Left ventricle myocardium inferior (tissue), 1 donor: ENCODE data around the gene MRPL17. TPM values are rescaled to one million over a fixed set of nuclear protein-coding genes. Genes with fewer than 3 reads are reported as not detected.

Source experiments
- total RNA-seq: library from RNA; stranded (reverse); fragmentation: NEBNext Ultra II Directional; extraction: Animal tissue kit (Norgen Biotek cat#: 25700); gene quantifications from one replicate; pipeline ENCODE4 v1.2.1, GENCODE V29; 2021
- donor health status: DM: no; HTN: yes; CAD: no; lungs with severe emphysema.

The MRPL17 gene
- total RNA-seq, 1 donor from 2014 or later: 40.2 TPM

Other genes with a start within 250 kb of the MRPL17 start
- gene HPX, start 242.4 kb downstream of the MRPL17 start, total RNA-seq: 0.44 TPM
- 9.0 TPM for gene TRIM3, start 209.4 kb downstream of the MRPL17 start, total RNA-seq
- 16.1 TPM for gene ARFIP2, start 202.0 kb downstream of the MRPL17 start, total RNA-seq
- 17.9 TPM for gene TIMM10B, start 201.8 kb downstream of the MRPL17 start, total RNA-seq
- 4.4 TPM for gene DNHD1, start 186.1 kb downstream of the MRPL17 start, total RNA-seq
- 19.2 TPM for gene RRP8, start 79.7 kb downstream of the MRPL17 start, total RNA-seq
- gene ILK, start 79.6 kb downstream of the MRPL17 start, total RNA-seq: 192 TPM
- gene TAF10, start 71.1 kb downstream of the MRPL17 start, total RNA-seq: 106 TPM
- 84.2 TPM for gene TPP1, start 63.9 kb downstream of the MRPL17 start, total RNA-seq
- 9.5 TPM for gene DCHS1, start 27.5 kb downstream of the MRPL17 start, total RNA-seq
- gene OR2AG2, start 88.6 kb upstream of the MRPL17 start, total RNA-seq: not detected
- gene OR2AG1, start 99.7 kb upstream of the MRPL17 start, total RNA-seq: not detected
- gene OR6A2, start 116.3 kb upstream of the MRPL17 start, total RNA-seq: not detected
- not detected for gene OR10A5, start 162.3 kb upstream of the MRPL17 start, total RNA-seq
- not detected for gene OR10A2, start 179.7 kb upstream of the MRPL17 start, total RNA-seq
- not detected for gene OR10A4, start 193.3 kb upstream of the MRPL17 start, total RNA-seq
- gene OR2D2, start 209.2 kb upstream of the MRPL17 start, total RNA-seq: not detected
- gene OR2D3, start 237.7 kb upstream of the MRPL17 start, total RNA-seq: not detected
- 0.77 TPM for gene ZNF215, start 243.1 kb upstream of the MRPL17 start, total RNA-seq